HG03196 (cell line): Measurements from ENCODE around the gene PTBP1.
"Not testable (repeated sequence)": the region's sequence is repeated elsewhere in the genome, so short reads cannot be mapped to it uniquely, and the experiment has no call there.

ENCODE experiments used
- ATAC-seq: cut with Tn5 transposase; IDR thresholded peaks from one replicate; pipeline ENCODE4 v1.9.1; 2021; ENCODE audit not compliant: unreplicated experiment

Gene PTBP1

GRCh38 chr19:825897-826644 lies 28.8 kb downstream of the PTBP1 start:
- no peak for ATAC-seq

GRCh38 chr19:827314-827709 lies 30.1 kb downstream of the PTBP1 start:
- ATAC-seq, result no peak

GRCh38 chr19:827710-828321 lies 30.6 kb downstream of the PTBP1 start, which contains the start of gene AZU1:
Gene AZU1, plus strand, starts transcription at chr19:827837. Its CDS starts 10 bp downstream, at chr19:827847.
- no peak for ATAC-seq

GRCh38 chr19:829129-829758 lies 32.0 kb downstream of the PTBP1 start:
- no peak for ATAC-seq

GRCh38 chr19:831407-832369 lies 34.4 kb downstream of the PTBP1 start:
- ATAC-seq, result no peak

- no peak for ATAC-seq
These were observed 37.0 kb downstream of the PTBP1 start for GRCh38 chr19:834216-834615.

- no peak for ATAC-seq
These were observed 38.1 kb downstream of the PTBP1 start for GRCh38 chr19:835210-835810.

- no peak for ATAC-seq
These were observed 43.4 kb downstream of the PTBP1 start, which contains the start of gene PRTN3 for GRCh38 chr19:840519-841206. Gene PRTN3, plus strand, starts transcription at chr19:840999. Its CDS starts 10 bp downstream, at chr19:841009.

- ATAC-seq, result not testable (repeated sequence)
These were observed 45.5 kb downstream of the PTBP1 start for GRCh38 chr19:842802-843179.

- no peak for ATAC-seq
These were observed 46.1 kb downstream of the PTBP1 start for GRCh38 chr19:843180-843835.

- no peak for ATAC-seq
These were observed 46.7 kb downstream of the PTBP1 start for GRCh38 chr19:843836-844545.

GRCh38 chr19:844546-844971 lies 47.3 kb downstream of the PTBP1 start:
- ATAC-seq, result no peak

- no peak for ATAC-seq
These were observed 48.7 kb downstream of the PTBP1 start for GRCh38 chr19:845707-846521.

- ATAC-seq, result no peak
These were observed 51.2 kb downstream of the PTBP1 start for GRCh38 chr19:848386-848921.

- not testable (repeated sequence) for ATAC-seq
These were observed 51.9 kb downstream of the PTBP1 start for GRCh38 chr19:849195-849594.

GRCh38 chr19:850221-850978 lies 53.1 kb downstream of the PTBP1 start:
- ATAC-seq, result no peak

GRCh38 chr19:850979-851335 lies 53.7 kb downstream of the PTBP1 start:
- ATAC-seq, result no peak
